Activated CD8-positive, alpha-beta memory T cell treated with anti-CD3 and anti-CD28 coated beads for 36 hours (primary cell): ENCODE data around the gene DGKQ. TPM values are rescaled to one million over a fixed set of nuclear protein-coding genes. Genes with fewer than 3 reads are reported as not detected.

Experiments used
- total RNA-seq, 2 experiments: library from RNA; stranded (reverse); gene quantifications; one replicate each; pipeline ENCODE4 v1.2.3, GENCODE V29; 2021

The DGKQ gene
- total RNA-seq, 2 experiments from 2014 or later = 15.0 to 15.3 TPM

Other genes starting within 250 kb of the DGKQ start
- gene CPLX1, start 147.4 kb downstream of the DGKQ start, total RNA-seq = under 1 TPM in 1 of 2 experiments, not detected in 1; 0.15 TPM
- 100 to 1,000 TPM; 101 to 105 TPM for gene GAK, start 41.3 kb downstream of the DGKQ start, total RNA-seq
- 10 to 100 TPM; 16.9 to 17.3 TPM for gene TMEM175, start 41.1 kb downstream of the DGKQ start, total RNA-seq
- gene IDUA, start 13.5 kb upstream of the DGKQ start, total RNA-seq = 10 to 100 TPM; 11.5 to 13.4 TPM
- gene SLC26A1, start 19.8 kb upstream of the DGKQ start, total RNA-seq = not detected
- 10 to 100 TPM; 17.7 to 18.7 TPM for gene FGFRL1, start 38.1 kb upstream of the DGKQ start, total RNA-seq
- 1 to 10 TPM; 1.1 to 1.6 TPM for gene RNF212, start 140.0 kb upstream of the DGKQ start, total RNA-seq
- 1 to 10 TPM; 3.2 to 4.2 TPM for gene SPON2, start 199.0 kb upstream of the DGKQ start, total RNA-seq